GM23338 (cell line): Measurements from ENCODE around the gene PKDCC. TPM values are rescaled to one million over a fixed set of nuclear protein-coding genes. Genes with fewer than 3 reads are reported as not detected.
"Not testable (repeated sequence)": the region's sequence is repeated elsewhere in the genome, so short reads cannot be mapped to it uniquely, and the experiment has no call there.

Experiments used
- ATAC-seq: fragments of 200-7000 bp; cut with Tn5 transposase; 3 replicates; pipeline ENCODE4 v1.9.1; 2020
- DNase-seq: peaks from one replicate; pipeline ENCODE4 v3.0.0-alpha.2; 2015; ENCODE audit warnings: low spot score
- H2AFZ ChIP-seq: fragments of 200-600 bp; sonication (generic); 2 replicates; pipeline ENCODE4 v1.8.0; 2016; ENCODE audit warnings: antibody characterized with exemption, mild to moderate bottlenecking, moderate library complexity
- H3F3A ChIP-seq: fragments of 200-600 bp; sonication (generic); replicated peaks from 2 replicates; pipeline ENCODE4 v1.8.0; 2017; ENCODE audit warnings: antibody characterized with exemption, mixed run types, low read depth
- H3K27ac ChIP-seq: fragments of 200-600 bp; sonication (generic); 2 replicates; pipeline ENCODE4 v1.6.1; 2016; ENCODE audit warnings: low read depth
- H3K27me3 ChIP-seq: fragments of 200-600 bp; sonication (generic); 2 replicates; pipeline ENCODE4 v1.8.0; 2016; ENCODE audit warnings: mild to moderate bottlenecking, mixed run types, moderate library complexity; ENCODE audit not compliant: insufficient read depth
- H3K36me3 ChIP-seq: fragments of 200-600 bp; sonication (generic); 2 replicates; pipeline ENCODE4 v1.8.0; 2016; ENCODE audit warnings: mild to moderate bottlenecking; ENCODE audit not compliant: insufficient read depth
- H3K4me1 ChIP-seq: fragments of 200-600 bp; sonication (generic); 2 replicates; pipeline ENCODE4 v1.8.0; 2016; ENCODE audit warnings: mild to moderate bottlenecking, moderate library complexity; ENCODE audit not compliant: insufficient read depth
- H3K4me2 ChIP-seq: fragments of 200-600 bp; sonication (generic); 2 replicates; pipeline ENCODE4 v1.7.1; 2017; ENCODE audit warnings: mixed run types
- H3K4me3 ChIP-seq: fragments of 200-600 bp; sonication (generic); 2 replicates; pipeline ENCODE4 v1.6.1; 2016; ENCODE audit warnings: mixed run types
- H3K79me2 ChIP-seq: fragments of 200-600 bp; sonication (generic); replicated peaks from 2 replicates; pipeline ENCODE4 v1.8.0; 2017; ENCODE audit warnings: mild to moderate bottlenecking; ENCODE audit not compliant: insufficient read depth
- H3K9me2 ChIP-seq: fragments of 200-600 bp; sonication (generic); 2 replicates; pipeline ENCODE4 v1.8.0; 2017; ENCODE audit not compliant: insufficient read depth
- H4K20me1 ChIP-seq: fragments of 200-600 bp; sonication (generic); replicated peaks from 2 replicates; pipeline ENCODE4 v1.8.0; 2017; ENCODE audit warnings: mild to moderate bottlenecking; ENCODE audit not compliant: insufficient read depth
- H3K27ac Mint-ChIP-seq: 2 replicates; pipeline ENCODE4 v1.8.0; 2020; ENCODE audit warnings: inconsistent platforms, mild to moderate bottlenecking, moderate library complexity, mixed read lengths
- H3K27me3 Mint-ChIP-seq: 3 replicates; pipeline ENCODE4 v1.8.0; 2022; ENCODE audit warnings: low read depth, mild to moderate bottlenecking, moderate library complexity, mixed read lengths, inconsistent platforms; ENCODE audit not compliant: insufficient read depth, poor library complexity
- H3K36me3 Mint-ChIP-seq: 3 replicates; pipeline ENCODE4 v1.8.0; 2021; ENCODE audit warnings: low read depth, mild to moderate bottlenecking, inconsistent platforms, moderate library complexity, mixed read lengths
- H3K4me1 Mint-ChIP-seq: 3 replicates; pipeline ENCODE4 v1.8.0; 2020; ENCODE audit warnings: mild to moderate bottlenecking, inconsistent platforms, mixed read lengths
- H3K4me3 Mint-ChIP-seq: 3 replicates; pipeline ENCODE4 v1.8.0; 2021; ENCODE audit warnings: moderate library complexity, mild to moderate bottlenecking, inconsistent platforms, mixed read lengths
- H3K9me3 Mint-ChIP-seq: 3 replicates; pipeline ENCODE4 v1.8.0; 2020; ENCODE audit warnings: moderate library complexity, mild to moderate bottlenecking, inconsistent platforms, mixed read lengths
- EZH2 ChIP-seq: fragments of 200-600 bp; sonication (generic); IDR thresholded peaks from one replicate; pipeline ENCODE4 v1.8.0; 2017; ENCODE audit warnings: antibody characterized with exemption, mild to moderate bottlenecking, low read depth; ENCODE audit not compliant: unreplicated experiment
- JUNB ChIP-seq: IDR thresholded peaks from one replicate; pipeline ENCODE4 v1.6.1; 2016; ENCODE audit warnings: antibody characterized with exemption; ENCODE audit not compliant: unreplicated experiment
- ZNF114 ChIP-seq: fragments of 250-450 bp; sonication (Bioruptor Pico); IDR thresholded peaks from 2 replicates; pipeline ENCODE4 v1.5.0; 2020; ENCODE audit warnings: mild to moderate bottlenecking, moderate library complexity
- polyA plus RNA-seq: library from polyadenylated mRNA; unstranded; fragments of >200 nt; fragmentation: Nextera tagmentation; extraction: Ambion mirVana; gene quantifications from 2 replicates; pipeline ENCODE4 v1.2.1, GENCODE V29; 2016
- total RNA-seq: library from RNA; depleted of rRNA; stranded (reverse); fragments of >200 nt; shearing (Covaris generic); gene quantifications from 2 replicates; pipeline ENCODE4 v1.2.3, GENCODE V29; 2014
- TF ChIP-seq, protein P1 (sequence below): IDR thresholded peaks from 2 replicates; pipeline ENCODE4 v1.6.1; 2016; ENCODE audit warnings: antibody characterized with exemption
- TF ChIP-seq, protein P2 (sequence below), 2 experiments: fragments of 200-600 bp in 1 of 2; sonication (generic) in 1 of 2; conservative IDR thresholded peaks; 2 replicates each; pipeline versions ENCODE4 v1.5.1 to v1.6.1; 2016 to 2017; ENCODE audit warnings: antibody characterized with exemption in 2 of 2, low read depth in 2 of 2, mild to moderate bottlenecking in 2 of 2, moderate library complexity in 1 of 2
- TF ChIP-seq, protein P3 (sequence below): IDR thresholded peaks from one replicate; pipeline ENCODE4 v1.6.1; 2018; ENCODE audit warnings: antibody characterized with exemption; ENCODE audit not compliant: unreplicated experiment

PKDCC gene
- total and polyA plus RNA-seq, 2 experiments from 2014 or later: 7.0 to 44.8 TPM

DNA sequence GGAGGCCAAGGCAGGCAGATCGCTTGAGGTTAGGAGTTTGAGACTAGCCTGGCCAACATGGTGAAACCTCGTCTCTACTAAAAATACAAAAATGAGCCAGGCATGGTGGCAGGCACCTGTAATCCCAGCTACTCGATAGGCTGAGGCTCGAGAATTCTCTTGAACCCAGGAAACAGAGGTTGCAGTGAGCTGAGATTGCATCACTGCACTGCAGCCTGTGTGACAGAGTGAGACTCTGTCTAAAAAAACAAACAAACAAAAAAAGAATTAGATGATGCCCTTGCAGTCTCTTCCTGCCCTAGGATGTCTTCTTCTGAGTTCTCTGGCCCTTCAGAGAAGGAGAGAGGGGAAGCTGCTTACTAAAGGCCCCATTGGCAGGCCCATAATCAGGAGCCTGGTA lies 37.2 kb downstream of the PKDCC start:
- not testable (repeated sequence) for H3K4me3 ChIP-seq, H3K27me3 Mint-ChIP-seq, ATAC-seq, H3K36me3 Mint-ChIP-seq, H3K9me2 ChIP-seq, H3K27me3 ChIP-seq, H3K36me3 ChIP-seq, H3K4me1 Mint-ChIP-seq, H2AFZ ChIP-seq, H3K9me3 Mint-ChIP-seq, H3F3A ChIP-seq, H3K4me2 ChIP-seq, H3K79me2 ChIP-seq, DNase-seq, H3K27ac ChIP-seq, H3K27ac Mint-ChIP-seq, H4K20me1 ChIP-seq, H3K4me3 Mint-ChIP-seq
- H3K4me1 ChIP-seq: peaks cover 11% of the 10 kb centered on the region

DNA sequence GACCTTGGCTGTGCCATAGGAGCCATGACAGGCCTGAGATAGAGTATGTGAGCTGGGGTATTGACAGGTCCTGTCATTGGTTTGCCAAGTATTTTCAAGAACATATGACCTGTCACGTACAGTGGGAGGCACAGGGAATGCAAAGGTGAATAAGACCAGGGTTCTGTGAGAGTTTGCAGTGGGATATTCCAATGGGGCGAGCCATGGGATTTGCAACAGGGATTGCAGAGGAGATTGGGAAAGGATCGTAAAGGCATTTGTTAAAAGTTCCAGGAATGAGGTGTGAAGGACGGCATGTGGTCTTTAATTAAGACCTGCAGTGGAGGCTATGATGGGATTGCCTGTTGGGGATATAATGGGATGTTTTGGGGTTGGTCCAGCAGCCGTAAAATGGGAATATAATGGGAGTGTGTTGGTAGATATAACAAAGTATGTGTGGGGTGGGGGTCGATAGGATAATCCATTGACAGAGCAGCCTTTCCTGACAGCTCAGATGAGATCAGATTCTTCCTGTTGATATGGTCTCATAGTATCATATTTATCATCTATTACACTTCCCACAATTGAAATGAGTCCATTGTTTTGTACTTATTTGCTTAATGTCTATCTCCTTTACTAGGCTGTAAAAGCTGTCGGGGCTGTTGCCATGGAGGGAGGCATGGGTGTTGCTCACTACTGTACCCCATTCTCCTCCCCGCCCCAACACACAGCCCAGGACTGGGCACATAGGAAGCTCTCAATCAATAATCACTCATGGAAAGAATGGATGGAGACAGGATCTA lies 38.1 kb downstream of the PKDCC start:
- H3K36me3 ChIP-seq: no peaks in the 10 kb centered on the region
- H4K20me1 ChIP-seq: no peaks in the 10 kb centered on the region
- Mint-ChIP-seq H3K9me3 (no peaks in the 10 kb centered on the region), H3K36me3 (no peaks in the 10 kb centered on the region), H3K27ac (no peak overlapping the region), H3K27me3 (peaks cover 12% of the 10 kb centered on the region), H3K4me3 (no peak overlapping the region), H3K4me1 (peaks cover 7% of the 10 kb centered on the region)
- no peak overlapping the region for H3K27ac ChIP-seq
- H3K79me2 ChIP-seq: no peaks in the 10 kb centered on the region
- H3K9me2 ChIP-seq: no peaks in the 10 kb centered on the region
- peaks cover 11% of the 10 kb centered on the region for H3K4me1 ChIP-seq
- TF ChIP-seq JUNB: no peak
- TF ChIP-seq EZH2: no peak
- TF ChIP-seq, protein P1, sequence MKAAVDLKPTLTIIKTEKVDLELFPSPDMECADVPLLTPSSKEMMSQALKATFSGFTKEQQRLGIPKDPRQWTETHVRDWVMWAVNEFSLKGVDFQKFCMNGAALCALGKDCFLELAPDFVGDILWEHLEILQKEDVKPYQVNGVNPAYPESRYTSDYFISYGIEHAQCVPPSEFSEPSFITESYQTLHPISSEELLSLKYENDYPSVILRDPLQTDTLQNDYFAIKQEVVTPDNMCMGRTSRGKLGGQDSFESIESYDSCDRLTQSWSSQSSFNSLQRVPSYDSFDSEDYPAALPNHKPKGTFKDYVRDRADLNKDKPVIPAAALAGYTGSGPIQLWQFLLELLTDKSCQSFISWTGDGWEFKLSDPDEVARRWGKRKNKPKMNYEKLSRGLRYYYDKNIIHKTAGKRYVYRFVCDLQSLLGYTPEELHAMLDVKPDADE: no peak
- no peak overlapping the region for H3K4me2 ChIP-seq
- H3K27me3 ChIP-seq: peaks cover 6% of the 10 kb centered on the region; the same call in 1 of the 2 replicates
- no peak for DNase-seq
- no peaks in the 10 kb centered on the region for H3F3A ChIP-seq
- ATAC-seq: no peak
- H2AFZ ChIP-seq: no peak overlapping the region
- no peak overlapping the region for H3K4me3 ChIP-seq

DNA sequence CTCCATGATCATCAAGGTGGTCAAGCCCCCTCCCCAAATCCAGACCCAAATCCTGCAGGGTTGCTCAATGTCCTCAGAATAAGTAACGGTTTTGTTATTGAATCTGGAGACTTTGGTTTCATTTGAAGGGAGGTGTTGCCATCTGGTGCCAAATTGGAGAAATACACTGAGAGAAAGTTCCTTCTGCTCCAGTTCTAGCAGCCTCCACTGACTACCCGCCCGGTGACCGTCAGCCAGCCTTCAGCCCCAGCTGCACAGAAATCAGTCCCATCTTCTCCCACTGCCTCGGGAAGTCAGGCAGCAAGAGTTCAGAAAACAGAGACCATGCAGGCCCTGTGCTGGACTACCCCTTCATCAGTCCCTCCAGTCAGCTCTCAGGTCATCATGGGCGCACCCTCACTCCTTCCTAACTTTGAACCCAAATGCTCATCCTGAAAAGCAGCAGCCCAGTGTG lies 38.7 kb downstream of the PKDCC start:
- Histone ChIP-seq H3K4me3 (no peak overlapping the region), H3K4me1 (peaks cover 12% of the 10 kb centered on the region), H3K27me3 (peaks cover 6% of the 10 kb centered on the region), H4K20me1 (no peaks in the 10 kb centered on the region), H3K9me2 (no peaks in the 10 kb centered on the region), H3K27ac (no peak overlapping the region), H3K79me2 (no peaks in the 10 kb centered on the region), H2AFZ (no peak overlapping the region; the same call in 1 of the 2 replicates), H3K36me3 (no peaks in the 10 kb centered on the region), H3K4me2 (peak overlapping the region; percentile 11; the same call in 1 of the 2 replicates), H3F3A (no peaks in the 10 kb centered on the region)
- Mint-ChIP-seq H3K4me3 (no peak overlapping the region), H3K27ac (no peak overlapping the region), H3K4me1 (peaks cover 7% of the 10 kb centered on the region), H3K27me3 (peaks cover 12% of the 10 kb centered on the region), H3K36me3 (no peaks in the 10 kb centered on the region), H3K9me3 (no peaks in the 10 kb centered on the region)
- peak; percentile 79 for ATAC-seq
- peak; percentile 85 for DNase-seq
- TF ChIP-seq, protein P2, sequence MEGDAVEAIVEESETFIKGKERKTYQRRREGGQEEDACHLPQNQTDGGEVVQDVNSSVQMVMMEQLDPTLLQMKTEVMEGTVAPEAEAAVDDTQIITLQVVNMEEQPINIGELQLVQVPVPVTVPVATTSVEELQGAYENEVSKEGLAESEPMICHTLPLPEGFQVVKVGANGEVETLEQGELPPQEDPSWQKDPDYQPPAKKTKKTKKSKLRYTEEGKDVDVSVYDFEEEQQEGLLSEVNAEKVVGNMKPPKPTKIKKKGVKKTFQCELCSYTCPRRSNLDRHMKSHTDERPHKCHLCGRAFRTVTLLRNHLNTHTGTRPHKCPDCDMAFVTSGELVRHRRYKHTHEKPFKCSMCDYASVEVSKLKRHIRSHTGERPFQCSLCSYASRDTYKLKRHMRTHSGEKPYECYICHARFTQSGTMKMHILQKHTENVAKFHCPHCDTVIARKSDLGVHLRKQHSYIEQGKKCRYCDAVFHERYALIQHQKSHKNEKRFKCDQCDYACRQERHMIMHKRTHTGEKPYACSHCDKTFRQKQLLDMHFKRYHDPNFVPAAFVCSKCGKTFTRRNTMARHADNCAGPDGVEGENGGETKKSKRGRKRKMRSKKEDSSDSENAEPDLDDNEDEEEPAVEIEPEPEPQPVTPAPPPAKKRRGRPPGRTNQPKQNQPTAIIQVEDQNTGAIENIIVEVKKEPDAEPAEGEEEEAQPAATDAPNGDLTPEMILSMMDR (conservative IDR thresholded peaks at IDR 0.05; ENCODE audit: low read depth in 2 of 2): peak; percentile 82 to 88
- TF ChIP-seq, protein P3, sequence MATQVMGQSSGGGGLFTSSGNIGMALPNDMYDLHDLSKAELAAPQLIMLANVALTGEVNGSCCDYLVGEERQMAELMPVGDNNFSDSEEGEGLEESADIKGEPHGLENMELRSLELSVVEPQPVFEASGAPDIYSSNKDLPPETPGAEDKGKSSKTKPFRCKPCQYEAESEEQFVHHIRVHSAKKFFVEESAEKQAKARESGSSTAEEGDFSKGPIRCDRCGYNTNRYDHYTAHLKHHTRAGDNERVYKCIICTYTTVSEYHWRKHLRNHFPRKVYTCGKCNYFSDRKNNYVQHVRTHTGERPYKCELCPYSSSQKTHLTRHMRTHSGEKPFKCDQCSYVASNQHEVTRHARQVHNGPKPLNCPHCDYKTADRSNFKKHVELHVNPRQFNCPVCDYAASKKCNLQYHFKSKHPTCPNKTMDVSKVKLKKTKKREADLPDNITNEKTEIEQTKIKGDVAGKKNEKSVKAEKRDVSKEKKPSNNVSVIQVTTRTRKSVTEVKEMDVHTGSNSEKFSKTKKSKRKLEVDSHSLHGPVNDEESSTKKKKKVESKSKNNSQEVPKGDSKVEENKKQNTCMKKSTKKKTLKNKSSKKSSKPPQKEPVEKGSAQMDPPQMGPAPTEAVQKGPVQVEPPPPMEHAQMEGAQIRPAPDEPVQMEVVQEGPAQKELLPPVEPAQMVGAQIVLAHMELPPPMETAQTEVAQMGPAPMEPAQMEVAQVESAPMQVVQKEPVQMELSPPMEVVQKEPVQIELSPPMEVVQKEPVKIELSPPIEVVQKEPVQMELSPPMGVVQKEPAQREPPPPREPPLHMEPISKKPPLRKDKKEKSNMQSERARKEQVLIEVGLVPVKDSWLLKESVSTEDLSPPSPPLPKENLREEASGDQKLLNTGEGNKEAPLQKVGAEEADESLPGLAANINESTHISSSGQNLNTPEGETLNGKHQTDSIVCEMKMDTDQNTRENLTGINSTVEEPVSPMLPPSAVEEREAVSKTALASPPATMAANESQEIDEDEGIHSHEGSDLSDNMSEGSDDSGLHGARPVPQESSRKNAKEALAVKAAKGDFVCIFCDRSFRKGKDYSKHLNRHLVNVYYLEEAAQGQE: no peak
- no peak for TF ChIP-seq ZNF114 (CRISPR knock-in tag)
- TF ChIP-seq EZH2: no peak
